HEK293T (cell line): ENCODE measurements around the gene AP3B2.

ENCODE experiments used
- ARNT ChIP-seq: fragments of 450-650 bp; IDR thresholded peaks from 2 replicates; pipeline ENCODE4 v1.6.1; 2017; ENCODE audit warnings: mild to moderate bottlenecking
- BHLHE40 ChIP-seq: fragments of 450-650 bp; IDR thresholded peaks from 2 replicates; pipeline ENCODE4 v1.6.1; 2016; ENCODE audit warnings: mild to moderate bottlenecking, moderate library complexity, borderline replicate concordance
- CTBP1 ChIP-seq: fragments of 450-650 bp; IDR thresholded peaks from 2 replicates; pipeline ENCODE4 v1.6.1; 2016; ENCODE audit warnings: borderline replicate concordance
- ELF4 ChIP-seq: fragments of 450-650 bp; IDR thresholded peaks from 2 replicates; pipeline ENCODE4 v1.6.1; 2017; ENCODE audit warnings: antibody characterized with exemption
- FOXA1 ChIP-seq: fragments of 450-650 bp; IDR thresholded peaks from 2 replicates; pipeline ENCODE4 v1.6.1; 2016; ENCODE audit warnings: mild to moderate bottlenecking
- FOXK2 ChIP-seq: fragments of 450-650 bp; IDR thresholded peaks from 2 replicates; pipeline ENCODE4 v1.6.1; 2016; ENCODE audit warnings: mild to moderate bottlenecking
- FOXM1 ChIP-seq: fragments of 450-650 bp; IDR thresholded peaks from 2 replicates; pipeline ENCODE4 v1.6.1; 2017; ENCODE audit warnings: mild to moderate bottlenecking, borderline replicate concordance
- HDGF ChIP-seq: fragments of 450-650 bp; IDR thresholded peaks from 2 replicates; pipeline ENCODE4 v1.6.1; 2017; ENCODE audit warnings: antibody characterized with exemption, borderline replicate concordance
- NFRKB ChIP-seq: fragments of 450-650 bp; IDR thresholded peaks from 2 replicates; pipeline ENCODE4 v1.6.1; 2016; ENCODE audit warnings: mild to moderate bottlenecking, moderate library complexity
- SP1 ChIP-seq: fragments of 450-650 bp; IDR thresholded peaks from 2 replicates; pipeline ENCODE4 v1.6.1; 2017
- SUZ12 ChIP-seq: fragments of 450-650 bp; IDR thresholded peaks from 2 replicates; pipeline ENCODE4 v1.6.1; 2016; ENCODE audit warnings: mild to moderate bottlenecking
- TARDBP ChIP-seq: fragments of 450-650 bp; IDR thresholded peaks from 2 replicates; pipeline ENCODE4 v1.6.1; 2016
- ZNF384 ChIP-seq: fragments of 450-650 bp; IDR thresholded peaks from 2 replicates; pipeline ENCODE4 v1.6.1; 2016
- TF ChIP-seq, protein P1 (sequence below): fragments of 450-650 bp; IDR thresholded peaks from 2 replicates; pipeline ENCODE4 v1.6.1; 2016

DNA sequence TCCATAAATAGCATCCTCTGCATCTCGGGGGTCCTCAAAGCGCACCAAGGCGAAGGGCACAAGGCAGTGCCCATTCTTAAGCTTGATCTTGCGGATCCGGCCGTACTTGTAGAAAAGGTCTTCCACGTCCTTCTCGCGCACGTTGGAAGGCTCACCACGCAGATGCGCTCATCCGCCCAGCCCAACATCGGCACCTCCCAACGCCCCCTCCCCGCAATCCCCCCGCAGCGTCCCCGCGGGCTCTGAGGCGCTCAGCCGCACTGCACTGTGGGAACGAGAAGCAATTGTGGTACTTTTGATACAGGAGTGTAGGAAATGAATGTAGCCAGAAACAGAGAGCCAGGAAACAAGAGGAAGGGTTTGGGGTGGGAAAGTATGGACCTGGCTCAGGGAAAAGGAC lies 17.5 kb downstream of the AP3B2 start:
- TF ChIP-seq, protein P1, sequence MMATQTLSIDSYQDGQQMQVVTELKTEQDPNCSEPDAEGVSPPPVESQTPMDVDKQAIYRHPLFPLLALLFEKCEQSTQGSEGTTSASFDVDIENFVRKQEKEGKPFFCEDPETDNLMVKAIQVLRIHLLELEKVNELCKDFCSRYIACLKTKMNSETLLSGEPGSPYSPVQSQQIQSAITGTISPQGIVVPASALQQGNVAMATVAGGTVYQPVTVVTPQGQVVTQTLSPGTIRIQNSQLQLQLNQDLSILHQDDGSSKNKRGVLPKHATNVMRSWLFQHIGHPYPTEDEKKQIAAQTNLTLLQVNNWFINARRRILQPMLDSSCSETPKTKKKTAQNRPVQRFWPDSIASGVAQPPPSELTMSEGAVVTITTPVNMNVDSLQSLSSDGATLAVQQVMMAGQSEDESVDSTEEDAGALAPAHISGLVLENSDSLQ: no peak
- TF ChIP-seq FOXK2: no peak
- no peak for TF ChIP-seq HDGF
- TF ChIP-seq FOXA1: no peak
- TF ChIP-seq TARDBP: no peak
- no peak for TF ChIP-seq BHLHE40
- TF ChIP-seq SP1: no peak
- TF ChIP-seq SUZ12: no peak
- no peak for TF ChIP-seq CTBP1
- no peak for TF ChIP-seq ELF4
- no peak for TF ChIP-seq FOXM1
- no peak for TF ChIP-seq ZNF384
- no peak for TF ChIP-seq ARNT
- TF ChIP-seq NFRKB: no peak
